ENCODE measurements around the gene TDRD10. TPM values are rescaled to one million over a fixed set of nuclear protein-coding genes. Genes with fewer than 3 reads are reported as not detected.

TDRD10 gene
- total and polyA plus RNA-seq, 8 donors: 0.13 to 4.7 (median 0.39) TPM

DNA sequence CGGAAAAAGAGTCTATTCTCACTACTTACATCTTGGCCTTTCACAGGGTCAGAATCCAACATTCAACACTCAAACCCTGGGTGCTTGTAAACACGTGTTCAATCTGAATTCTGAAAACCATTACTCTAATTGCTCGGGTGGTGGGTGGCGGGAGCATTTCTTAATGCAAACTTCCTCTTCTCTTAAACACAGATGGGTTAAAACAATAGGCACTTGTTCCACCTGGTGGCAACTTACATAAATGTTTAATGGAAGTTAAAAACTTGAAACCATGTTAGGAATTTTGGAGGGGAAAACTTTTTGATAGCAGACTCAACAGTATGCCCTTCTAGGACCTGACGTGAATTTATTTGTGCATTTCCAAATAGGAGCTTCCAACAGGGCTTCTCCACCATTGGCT is 23.4 kb upstream of the TDRD10 start:
- intact Hi-C loops (cut with DNase I): no loop called here
- Histone ChIP-seq H3K9me3 (no peaks in the 10 kb centered on the region), H3K27ac (no peak overlapping the region), H3K27me3 (no peaks in the 10 kb centered on the region), H3K4me1 (no peaks in the 10 kb centered on the region), H3K36me3 (no peaks in the 10 kb centered on the region), H3K4me3 (no peak overlapping the region)
- peak in 2 of 4 donors; percentile 23 to 37 for ATAC-seq
- TF ChIP-seq, protein P1, sequence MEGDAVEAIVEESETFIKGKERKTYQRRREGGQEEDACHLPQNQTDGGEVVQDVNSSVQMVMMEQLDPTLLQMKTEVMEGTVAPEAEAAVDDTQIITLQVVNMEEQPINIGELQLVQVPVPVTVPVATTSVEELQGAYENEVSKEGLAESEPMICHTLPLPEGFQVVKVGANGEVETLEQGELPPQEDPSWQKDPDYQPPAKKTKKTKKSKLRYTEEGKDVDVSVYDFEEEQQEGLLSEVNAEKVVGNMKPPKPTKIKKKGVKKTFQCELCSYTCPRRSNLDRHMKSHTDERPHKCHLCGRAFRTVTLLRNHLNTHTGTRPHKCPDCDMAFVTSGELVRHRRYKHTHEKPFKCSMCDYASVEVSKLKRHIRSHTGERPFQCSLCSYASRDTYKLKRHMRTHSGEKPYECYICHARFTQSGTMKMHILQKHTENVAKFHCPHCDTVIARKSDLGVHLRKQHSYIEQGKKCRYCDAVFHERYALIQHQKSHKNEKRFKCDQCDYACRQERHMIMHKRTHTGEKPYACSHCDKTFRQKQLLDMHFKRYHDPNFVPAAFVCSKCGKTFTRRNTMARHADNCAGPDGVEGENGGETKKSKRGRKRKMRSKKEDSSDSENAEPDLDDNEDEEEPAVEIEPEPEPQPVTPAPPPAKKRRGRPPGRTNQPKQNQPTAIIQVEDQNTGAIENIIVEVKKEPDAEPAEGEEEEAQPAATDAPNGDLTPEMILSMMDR (IDR thresholded peaks at IDR 0.05): no peak
- no peak for DNase-seq
- FAIRE-seq: no peak
- 46 to 47% methylated on average over 5 of the region's 5 CpGs for WGBS, 2 donors

DNA sequence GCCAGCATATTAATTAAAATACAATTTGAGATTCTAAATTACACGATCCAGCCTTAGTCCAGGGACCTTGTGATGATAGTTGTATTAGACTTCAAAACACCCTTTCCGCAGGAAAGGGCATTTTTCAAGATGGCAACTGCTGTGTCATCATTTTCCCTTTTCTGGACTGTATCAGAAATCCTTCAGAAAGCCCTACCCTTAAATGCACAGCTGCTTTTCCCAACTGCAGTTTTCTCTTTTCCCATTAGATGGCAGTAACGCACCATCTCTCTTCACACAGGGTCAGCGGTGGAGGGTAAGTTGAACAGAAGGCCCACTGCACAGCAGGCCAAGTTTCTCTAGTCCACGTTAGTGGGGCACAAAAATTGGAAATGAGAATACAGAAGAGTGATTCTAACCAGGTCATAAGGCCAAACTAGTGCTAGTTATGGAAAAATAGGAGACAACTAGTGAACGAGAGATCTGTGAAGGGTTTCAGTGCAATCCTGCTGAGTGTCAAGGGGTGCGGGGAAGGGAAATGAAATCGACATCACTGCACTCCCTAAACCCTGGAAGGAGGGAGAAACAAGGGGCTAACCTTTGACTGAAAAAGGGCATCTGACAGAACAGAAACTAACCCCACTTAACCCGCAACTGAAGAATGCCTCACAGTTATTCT is 22.1 kb upstream of the TDRD10 start:
- Histone ChIP-seq H3K9me3 (no peaks in the 10 kb centered on the region), H3K27ac (no peak overlapping the region), H3K4me3 (no peak overlapping the region), H3K4me1 (no peaks in the 10 kb centered on the region), H3K36me3 (no peaks in the 10 kb centered on the region), H3K27me3 (no peaks in the 10 kb centered on the region)
- TF ChIP-seq, protein P1 (IDR thresholded peaks at IDR 0.05): peak; percentile 77 to 82 (median 82)
- peak in 2 of 6 donors; percentile 53 to 81 for DNase-seq
- FAIRE-seq: peak; percentile 76
- peak; percentile 86 to 98 (median 94) for ATAC-seq
- intact Hi-C loops (cut with DNase I): no loop called here
- 36 to 37% methylated on average over 9 of the region's 9 CpGs for WGBS, 2 donors

DNA sequence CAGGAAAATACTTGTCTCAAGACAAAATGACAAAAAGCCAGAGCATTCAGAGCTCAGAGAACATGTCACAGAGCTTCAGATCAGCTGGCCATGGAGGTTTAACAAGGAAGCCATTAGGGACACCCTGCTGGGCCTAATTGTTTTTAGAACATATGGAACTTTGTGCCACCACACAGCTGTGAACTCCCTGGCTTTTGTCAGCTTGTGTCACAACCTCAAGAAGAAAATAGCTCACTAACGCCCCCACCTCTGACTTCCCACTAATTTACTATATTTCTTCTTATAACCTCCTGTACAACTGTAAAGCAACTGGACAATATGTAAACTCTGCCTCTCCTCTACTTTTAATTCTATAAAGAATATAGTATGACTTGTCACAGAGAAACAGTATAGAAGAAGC is 21.0 kb upstream of the TDRD10 start:
- Histone ChIP-seq H3K4me1 (no peaks in the 10 kb centered on the region), H3K27ac (no peak overlapping the region), H3K9me3 (no peaks in the 10 kb centered on the region), H3K27me3 (no peaks in the 10 kb centered on the region), H3K36me3 (no peaks in the 10 kb centered on the region), H3K4me3 (no peak overlapping the region)
- FAIRE-seq (no peak), ATAC-seq (no peak), DNase-seq (no peak)
- TF ChIP-seq, protein P1 (IDR thresholded peaks at IDR 0.05): no peak
- intact Hi-C loops (cut with DNase I): no loop called here
- 43 to 58% methylated on average over 1 of the region's 1 CpG for WGBS, 2 donors

DNA sequence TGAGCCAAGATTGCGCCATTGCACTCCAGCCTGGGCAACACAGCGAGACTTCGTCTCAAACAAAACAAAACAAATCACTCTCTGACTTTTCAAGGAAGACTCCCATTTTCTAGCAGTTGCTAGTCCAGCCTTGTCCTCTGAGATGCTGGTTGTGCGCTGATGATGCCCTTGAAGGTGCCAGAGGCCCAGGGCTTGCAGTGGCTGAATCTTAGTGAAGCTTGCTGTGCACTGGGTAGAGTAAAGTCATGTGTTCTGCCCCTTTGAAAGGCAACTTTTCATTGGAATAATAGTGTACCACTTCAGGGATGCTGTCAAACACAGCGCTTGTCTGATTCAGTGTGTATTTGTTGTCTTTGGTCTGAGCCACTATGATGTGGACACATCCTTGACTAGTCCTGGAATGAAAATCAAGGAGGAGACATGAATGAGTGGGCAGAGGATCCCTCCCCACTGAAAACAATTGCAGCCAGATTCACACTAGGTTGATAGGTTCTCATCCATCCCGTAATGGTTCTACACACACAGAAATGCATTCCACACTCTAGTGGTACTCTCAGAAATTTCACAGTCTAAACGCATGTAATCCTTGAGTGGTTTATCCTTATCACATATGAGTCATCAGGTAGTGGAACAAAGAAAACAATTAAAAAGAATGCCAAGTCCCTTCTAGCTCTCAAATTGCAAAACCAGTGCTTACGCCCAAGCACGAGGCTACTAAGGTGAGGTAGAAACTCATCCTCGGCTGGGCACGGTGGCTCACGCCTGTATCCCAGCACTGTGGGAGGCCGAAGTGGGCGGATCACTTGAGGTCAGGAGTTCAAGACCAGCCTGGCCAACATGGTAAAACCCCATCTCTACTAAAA is 17.8 kb upstream of the TDRD10 start:
- no peaks in the 10 kb centered on the region for H3K27me3 ChIP-seq
- no peaks in the 10 kb centered on the region for H3K9me3 ChIP-seq
- 58 to 71% methylated on average over 14 of the region's 14 CpGs for WGBS, 2 donors
- H3K4me3 ChIP-seq: no peak overlapping the region
- TF ChIP-seq, protein P1 (IDR thresholded peaks at IDR 0.05): no peak
- H3K4me1 ChIP-seq: no peaks in the 10 kb centered on the region
- H3K27ac ChIP-seq: no peak overlapping the region
- FAIRE-seq (no peak), ATAC-seq (peak; percentile 40 to 53 (median 46)), DNase-seq (peak in 1 of 6 donors; percentile 71)
- intact Hi-C loops (cut with DNase I): no loop called here
- no peaks in the 10 kb centered on the region for H3K36me3 ChIP-seq

Measured in pancreas (tissue), 10 donors.